IMR-90 (cell line): Measurements from ENCODE around the gene METTL15. TPM values are rescaled to one million over a fixed set of nuclear protein-coding genes. Genes with fewer than 3 reads are reported as not detected.

ENCODE experiments used
- ATAC-seq: fragments of 200-7000 bp; cut with Tn5 transposase; 2 replicates; pipeline ENCODE4 v1.9.1; 2020; ENCODE audit warnings: low read depth, mild to moderate bottlenecking, moderate library complexity
- BruUV-seq: library from RNA; stranded (reverse); fragments of 400-500 nt; replicated peaks from 2 replicates; lab custom pipeline; 2021; lab: Mats Ljungman, UMichigan
- CTCF ChIA-PET: fragments of 300-600 bp; formaldehyde crosslinking; extraction: SDS; loops from one replicate; lab custom pipeline; 2021; ENCODE audit warnings: antibody characterized with exemption; lab: Yijun Ruan, JAX
- POLR2A ChIA-PET: fragments of 300-600 bp; sonication (Branson Sonifier 250); formaldehyde crosslinking; loops from one replicate; lab custom pipeline; 2022; ENCODE audit warnings: antibody characterized with exemption; ENCODE audit not compliant: unreplicated experiment; lab: Charles Lee
- DNase-seq: peaks from one replicate; pipeline ENCODE4 v3.0.0; 2013
- H2AFZ ChIP-seq: replicated peaks from 2 replicates; pipeline ENCODE3; 2013; ENCODE audit warnings: low read length, mild to moderate bottlenecking; ENCODE audit not compliant: poor library complexity
- H2AK5ac ChIP-seq: 2 replicates; pipeline ENCODE4 v1.6.1; 2013; ENCODE audit warnings: low read depth, low read length, inconsistent platforms
- H2AK9ac ChIP-seq: replicated peaks from 2 replicates; pipeline ENCODE3; 2013; ENCODE audit warnings: mild to moderate bottlenecking, low read depth, low read length, moderate library complexity; ENCODE audit not compliant: poor library complexity
- H2BK120ac ChIP-seq: 2 replicates; pipeline ENCODE4 v1.6.1; 2013; ENCODE audit warnings: low read depth, low read length, inconsistent platforms
- H2BK15ac ChIP-seq: 3 replicates; pipeline ENCODE4 v1.6.1; 2013; ENCODE audit warnings: low read depth, low read length, inconsistent platforms
- H2BK20ac ChIP-seq: 2 replicates; pipeline ENCODE4 v1.6.1; 2013; ENCODE audit warnings: low read depth, mild to moderate bottlenecking, inconsistent platforms, low read length, moderate library complexity
- H2BK5ac ChIP-seq: 2 replicates; pipeline ENCODE4 v1.6.1; 2013; ENCODE audit warnings: mild to moderate bottlenecking, low read depth, low read length, inconsistent platforms; ENCODE audit not compliant: poor library complexity, severe bottlenecking
- H3K14ac ChIP-seq: replicated peaks from 2 replicates; pipeline ENCODE4 v1.6.1; 2013; ENCODE audit warnings: low read depth, low read length, inconsistent platforms
- H3K18ac ChIP-seq: 2 replicates; pipeline ENCODE4 v1.6.1; 2013; ENCODE audit warnings: low read depth, low read length, control low read depth
- H3K23ac ChIP-seq: 2 replicates; pipeline ENCODE4 v1.6.1; 2013; ENCODE audit warnings: low read depth, low read length, inconsistent platforms
- H3K27ac ChIP-seq: 2 replicates; pipeline ENCODE4 v1.5.1; 2013; ENCODE audit warnings: mild to moderate bottlenecking, control low read depth, low read length; ENCODE audit not compliant: insufficient read depth
- H3K27me3 ChIP-seq: 2 replicates; pipeline ENCODE4 v1.6.1; 2013; ENCODE audit warnings: low read length; ENCODE audit not compliant: control insufficient read depth, insufficient read depth
- H3K36me3 ChIP-seq: 2 replicates; pipeline ENCODE4 v1.6.1; 2013; ENCODE audit warnings: low read length, mixed read lengths; ENCODE audit not compliant: control insufficient read depth, insufficient read depth
- H3K4ac ChIP-seq: 2 replicates; pipeline ENCODE4 v1.6.1; 2013; ENCODE audit warnings: low read depth, low read length, inconsistent platforms
- H3K4me1 ChIP-seq: 2 replicates; pipeline ENCODE4 v1.6.1; 2013; ENCODE audit warnings: low read length, mixed read lengths; ENCODE audit not compliant: control insufficient read depth, insufficient read depth
- H3K4me2 ChIP-seq: 2 replicates; pipeline ENCODE4 v1.6.1; 2013; ENCODE audit warnings: low read depth, mild to moderate bottlenecking, control low read depth, low read length, moderate library complexity
- H3K4me3 ChIP-seq: 2 replicates; pipeline ENCODE4 v1.5.1; 2013; ENCODE audit warnings: low read depth, mild to moderate bottlenecking, control low read depth, low read length, moderate library complexity; ENCODE audit not compliant: insufficient read depth
- H3K56ac ChIP-seq: 2 replicates; pipeline ENCODE4 v1.6.1; 2013; ENCODE audit warnings: low read length, inconsistent platforms; ENCODE audit not compliant: insufficient read depth; ENCODE audit errors: extremely low read depth
- H3K79me1 ChIP-seq, 2 experiments: 2 replicates each; pipeline ENCODE4 v1.6.1; 2013; ENCODE audit warnings: low read length in 2 of 2, inconsistent platforms in 1 of 2, low read depth in 1 of 2
- H3K9ac ChIP-seq: 2 replicates; pipeline ENCODE4 v1.6.1; 2013; ENCODE audit warnings: low read depth, low read length, control low read depth
- H3K9me1 ChIP-seq: 2 replicates; pipeline ENCODE4 v1.6.1; 2013; ENCODE audit warnings: low read length, inconsistent platforms; ENCODE audit not compliant: insufficient read depth
- H3K9me3 ChIP-seq: 2 replicates; pipeline ENCODE4 v1.6.1; 2013; ENCODE audit warnings: low read length; ENCODE audit not compliant: control insufficient read depth, insufficient read depth
- H4K20me1 ChIP-seq: 2 replicates; pipeline ENCODE4 v1.6.1; 2013; ENCODE audit warnings: low read length, inconsistent platforms; ENCODE audit not compliant: insufficient read depth
- H4K5ac ChIP-seq: 2 replicates; pipeline ENCODE4 v1.6.1; 2013; ENCODE audit warnings: mild to moderate bottlenecking, low read depth, low read length, control low read depth
- H4K8ac ChIP-seq, 2 experiments: 2 replicates each; pipeline ENCODE4 v1.6.1; 2013; ENCODE audit warnings: low read depth in 2 of 2, low read length in 2 of 2, control low read depth in 1 of 2, inconsistent platforms in 1 of 2
- H4K91ac ChIP-seq: 2 replicates; pipeline ENCODE4 v1.6.1; 2013; ENCODE audit warnings: low read depth, low read length, inconsistent platforms; ENCODE audit not compliant: insufficient read depth
- BHLHE40 ChIP-seq: fragments of 150-350 bp; IDR thresholded peaks from 2 replicates; pipeline ENCODE4 v1.6.1; 2016; ENCODE audit warnings: mild to moderate bottlenecking, low read depth, low read length
- CEBPB ChIP-seq: IDR thresholded peaks from 2 replicates; pipeline ENCODE4 v1.6.1; 2012; ENCODE audit warnings: low read depth, low read length, improper control_type of control experiment
- CHD1 ChIP-seq: IDR thresholded peaks from 2 replicates; pipeline ENCODE4 v1.6.1; 2012; ENCODE audit warnings: low read depth, low read length, improper control_type of control experiment
- FOS ChIP-seq: fragments of 150-350 bp; IDR thresholded peaks from 2 replicates; pipeline ENCODE4 v1.6.1; 2016; ENCODE audit warnings: low read depth, low read length
- NFE2L2 ChIP-seq: fragments of 150-350 bp; IDR thresholded peaks from 2 replicates; pipeline ENCODE4 v1.6.1; 2016; ENCODE audit warnings: low read depth, mild to moderate bottlenecking, low read length
- POLR2A ChIP-seq: IDR thresholded peaks from 2 replicates; pipeline ENCODE4 v1.6.1; 2012; ENCODE audit warnings: mild to moderate bottlenecking, low read depth, low read length
- RCOR1 ChIP-seq: IDR thresholded peaks from 2 replicates; pipeline ENCODE4 v1.6.1; 2012; ENCODE audit warnings: mild to moderate bottlenecking, low read length, improper control_type of control experiment; ENCODE audit not compliant: insufficient replicate concordance
- RFX5 ChIP-seq: IDR thresholded peaks from 2 replicates; pipeline ENCODE4 v1.8.0; 2012; ENCODE audit warnings: low read depth, mild to moderate bottlenecking, low read length, moderate library complexity
- SMC3 ChIP-seq: fragments of 150-350 bp; IDR thresholded peaks from 2 replicates; pipeline ENCODE4 v1.6.1; 2016; ENCODE audit warnings: low read depth, mild to moderate bottlenecking, antibody characterized with exemption, low read length, moderate library complexity
- WGBS, 2 experiments: methylation state at CpG; one replicate each; pipeline versions ENCODE4 v1.1.5 to v1.1.7; 2013; ENCODE audit warnings: missing lambda C conversion rate in 2 of 2; ENCODE audit not compliant: insufficient read length in 1 of 2; ENCODE audit errors: extremely low coverage in 2 of 2; 5-methylcytosine and 5-hydroxymethylcytosine counted together
- dilution Hi-C: fragments of 300-500 bp; cut with HindIII; formaldehyde crosslinking; loops from one replicate; pipeline ENCODE4 v1.14.3; 2018; ENCODE audit warnings: low sequenced_read_pairs; ENCODE audit not compliant: unreplicated experiment
- in situ Hi-C: fragments of 300-500 bp; cut with MboI; formaldehyde crosslinking; loops from 3 replicates; pipeline ENCODE4 v1.14.3; 2019; ENCODE audit warnings: low sequenced_read_pairs, inconsistent platforms, mixed read lengths
- intact Hi-C: fragments of 100-400 bp; cut with micrococcal nuclease; formaldehyde crosslinking; loops from 2 replicates; pipeline ENCODE4 v1.10.0; 2022
- polyA plus RNA-seq, 3 experiments: library from polyadenylated mRNA; depleted of rRNA; stranded (reverse); fragments of >200 nt; gene quantifications; 2 replicates each; pipeline ENCODE4 v1.2.3, GENCODE V29; 2012; ENCODE audit warnings: low replicate concordance in 1 of 3
- total RNA-seq: library from RNA; depleted of rRNA; stranded (reverse); fragments of >200 nt; gene quantifications from 2 replicates; pipeline ENCODE4 v1.2.3, GENCODE V29; 2012
- TF ChIP-seq, protein P1 (sequence below): fragments of 150-350 bp; IDR thresholded peaks from 2 replicates; pipeline ENCODE4 v1.6.1; 2017; ENCODE audit warnings: mild to moderate bottlenecking, antibody characterized with exemption, low read length, low read depth
- TF ChIP-seq, protein P2 (sequence below): conservative IDR thresholded peaks from 2 replicates; pipeline ENCODE4 v1.5.1; 2012; ENCODE audit warnings: mild to moderate bottlenecking, low read depth, low read length, improper control_type of control experiment

Gene METTL15
- total and polyA plus RNA-seq, 2 of the 4 experiments (the other 2 are of a cell fraction), result 6.5 to 30.5 TPM

- intact Hi-C loops, result loop anchor here (10.0 kb wide), 1 partner anchor 1090 kb away; no protein-coding TSS in a partner anchor
- BruUV-seq, result no TSS peak
- no peak overlapping the region for H2BK15ac ChIP-seq
- H3K79me1 ChIP-seq, result peaks cover 10 to 23% of the 10 kb centered on the region in 2 experiments; a peak in 3 of 4 replicates
- no peak overlapping the region for H4K8ac ChIP-seq
- H2AK5ac ChIP-seq, result no peak overlapping the region
- H4K5ac ChIP-seq, result no peak overlapping the region
- H3K23ac ChIP-seq, result no peak overlapping the region
- no peak overlapping the region for H3K14ac ChIP-seq
- H3K9ac ChIP-seq, result no peak overlapping the region
- no CpG with 5 or more reads among the region's 2 CpGs for WGBS, 2 experiments
- H3K27ac ChIP-seq, result no peak overlapping the region
- DNase-seq (peak; percentile 16), ATAC-seq (no peak)
- H2AFZ ChIP-seq, result no peak overlapping the region
- H2BK5ac ChIP-seq, result no peak overlapping the region
- TF ChIP-seq POLR2A (no peak), FOS (no peak), NFE2L2 (no peak), CEBPB (no peak), SMC3 (no peak), RCOR1 (no peak), BHLHE40 (no peak), CHD1 (no peak), RFX5 (no peak)
- TF ChIP-seq, protein P1, sequence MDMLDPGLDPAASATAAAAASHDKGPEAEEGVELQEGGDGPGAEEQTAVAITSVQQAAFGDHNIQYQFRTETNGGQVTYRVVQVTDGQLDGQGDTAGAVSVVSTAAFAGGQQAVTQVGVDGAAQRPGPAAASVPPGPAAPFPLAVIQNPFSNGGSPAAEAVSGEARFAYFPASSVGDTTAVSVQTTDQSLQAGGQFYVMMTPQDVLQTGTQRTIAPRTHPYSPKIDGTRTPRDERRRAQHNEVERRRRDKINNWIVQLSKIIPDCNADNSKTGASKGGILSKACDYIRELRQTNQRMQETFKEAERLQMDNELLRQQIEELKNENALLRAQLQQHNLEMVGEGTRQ, result no peak
- TF ChIP-seq, protein P2, sequence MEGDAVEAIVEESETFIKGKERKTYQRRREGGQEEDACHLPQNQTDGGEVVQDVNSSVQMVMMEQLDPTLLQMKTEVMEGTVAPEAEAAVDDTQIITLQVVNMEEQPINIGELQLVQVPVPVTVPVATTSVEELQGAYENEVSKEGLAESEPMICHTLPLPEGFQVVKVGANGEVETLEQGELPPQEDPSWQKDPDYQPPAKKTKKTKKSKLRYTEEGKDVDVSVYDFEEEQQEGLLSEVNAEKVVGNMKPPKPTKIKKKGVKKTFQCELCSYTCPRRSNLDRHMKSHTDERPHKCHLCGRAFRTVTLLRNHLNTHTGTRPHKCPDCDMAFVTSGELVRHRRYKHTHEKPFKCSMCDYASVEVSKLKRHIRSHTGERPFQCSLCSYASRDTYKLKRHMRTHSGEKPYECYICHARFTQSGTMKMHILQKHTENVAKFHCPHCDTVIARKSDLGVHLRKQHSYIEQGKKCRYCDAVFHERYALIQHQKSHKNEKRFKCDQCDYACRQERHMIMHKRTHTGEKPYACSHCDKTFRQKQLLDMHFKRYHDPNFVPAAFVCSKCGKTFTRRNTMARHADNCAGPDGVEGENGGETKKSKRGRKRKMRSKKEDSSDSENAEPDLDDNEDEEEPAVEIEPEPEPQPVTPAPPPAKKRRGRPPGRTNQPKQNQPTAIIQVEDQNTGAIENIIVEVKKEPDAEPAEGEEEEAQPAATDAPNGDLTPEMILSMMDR, result no peak
- no peaks in the 10 kb centered on the region for H3K27me3 ChIP-seq
- H3K4ac ChIP-seq, result no peak overlapping the region
- ChIA-PET CTCF (interaction anchor here (0.5 kb wide), 1 partner anchor 96 kb away, joined by 3 read pairs; no protein-coding TSS in a partner anchor), POLR2A (interaction anchor here (0.5 kb wide), 1 partner anchor 187 kb away, joined by 3 read pairs; no protein-coding TSS in a partner anchor)
- H2AK9ac ChIP-seq, result no peak overlapping the region
- no peak overlapping the region for H2BK20ac ChIP-seq
- H4K20me1 ChIP-seq, result no peaks in the 10 kb centered on the region
- no peak overlapping the region for H3K56ac ChIP-seq
- H2BK120ac ChIP-seq, result no peak overlapping the region
- no peaks in the 10 kb centered on the region for H3K9me3 ChIP-seq
- no peaks in the 10 kb centered on the region; the same call in 1 of the 2 replicates for H3K4me1 ChIP-seq
- H3K4me2 ChIP-seq, result no peak overlapping the region
- peaks cover 2% of the 10 kb centered on the region for H3K9me1 ChIP-seq
- H3K4me3 ChIP-seq, result no peak overlapping the region
- dilution Hi-C loops, result no loop called here
- no peak overlapping the region for H4K91ac ChIP-seq
- no peak overlapping the region for H3K18ac ChIP-seq
- in situ Hi-C loops, result no loop called here
- no peaks in the 10 kb centered on the region for H3K36me3 ChIP-seq
Measured at GRCh38 chr11:28245131-28245530, 136.9 kb downstream of the METTL15 start.
